ENCODE data around the gene TIGD6. TPM values are rescaled to one million over a fixed set of nuclear protein-coding genes. Genes with fewer than 3 reads are reported as not detected.

Gene TIGD6
- total and polyA plus RNA-seq, 10 of the 15 experiments (the other 5 are each of a cell fraction or from before 2014, with no cell fraction given), result 0.84 to 4.1 (median 2.7) TPM

GRCh38 chr5:150016537-150016936, 16.1 kb upstream of the TIGD6 start (continued):
- TF ChIP-seq USF2 (IDR thresholded peaks at IDR 0.05; ENCODE audit: borderline replicate concordance, low read depth, low read length) (no peak), IRF4 (IDR thresholded peaks at IDR 0.05; ENCODE audit: low read depth, low read length) (no peak), FOXK2 (IDR thresholded peaks at IDR 0.05) (no peak), RELA (IDR thresholded peaks at IDR 0.05; ENCODE audit: borderline replicate concordance, partially characterized antibody) (no peak), CHD1 (IDR thresholded peaks at IDR 0.05; ENCODE audit: low read depth, low read length) (no peak), ZNF622 (IDR thresholded peaks at IDR 0.05) (no peak)

- no peak for TF ChIP-seq CBX3 (IDR thresholded peaks at IDR 0.05; ENCODE audit: borderline replicate concordance, low read depth)
- no peak for TF ChIP-seq FOS (IDR thresholded peaks at IDR 0.05; ENCODE audit: borderline replicate concordance, extremely low read depth, insufficient read length)
- TF ChIP-seq ASH2L (IDR thresholded peaks at IDR 0.05; ENCODE audit: borderline replicate concordance, low read depth), result no peak
- TF ChIP-seq EP300 (IDR thresholded peaks at IDR 0.05; ENCODE audit: borderline replicate concordance in 1 of 2, control insufficient read depth in 1 of 2, low read depth in 2 of 2, low read length in 2 of 2), result no peak
- TF ChIP-seq TCF12 (IDR thresholded peaks at IDR 0.05; ENCODE audit: low read depth, low read length), result no peak
- TF ChIP-seq SMARCA5 (IDR thresholded peaks at IDR 0.05), result no peak
- peaks cover 8% of the 10 kb centered on the region; the same call in 2 of the 3 replicates for H3K9me3 ChIP-seq (replicated peaks; ENCODE audit: control insufficient read depth, insufficient read depth, low read length)
- WGBS (ENCODE audit: insufficient coverage, insufficient replicate concordance, low lambda C conversion rate, missing lambda C conversion rate), result 97% methylated on average over 3 of the region's 3 CpGs
- BruUV-seq (replicated peaks), result no TSS peak
- H3K9ac ChIP-seq (ENCODE audit: control insufficient read depth, insufficient read depth, low read length), result no peak overlapping the region
- peaks cover 19 to 43% of the 10 kb centered on the region in 2 experiments for H3K36me3 ChIP-seq (ENCODE audit: control insufficient read depth in 2 of 2, insufficient read depth in 2 of 2, low read length in 1 of 2)
- H4K20me1 ChIP-seq (ENCODE audit: control insufficient read depth, insufficient read depth), result no peaks in the 10 kb centered on the region
- ChIA-PET CTCF (no interaction called here), RAD21 (ENCODE audit: unreplicated experiment) (no interaction called here), POLR2A (interaction anchor here (0.6 to 0.9 kb wide), 2 partner anchors 11 to 83 kb away, joined by 3 to 6 read pairs; no protein-coding TSS in a partner anchor), SMC1A (ENCODE audit: uncharacterized antibody, unreplicated experiment) (interaction anchor here (0.8 kb wide), 1 partner anchor 98 kb away, joined by 3 read pairs; no protein-coding TSS in a partner anchor)
- no peak for DNase-seq (ENCODE audit: low read depth, low spot score)
- intact Hi-C loops (cut with micrococcal nuclease; ENCODE audit: unreplicated experiment), result no loop called here
- H3K27me3 ChIP-seq (replicated peaks in 1 of 2; ENCODE audit: control insufficient read depth in 2 of 2, insufficient read depth in 2 of 2, low read length in 1 of 2), result no peaks in the 10 kb centered on the region
- no peaks in the 10 kb centered on the region; the same call in 1 of the 2 replicates for H3K79me2 ChIP-seq (ENCODE audit: control insufficient read depth, insufficient read depth, low read length)
- H3K4me3 ChIP-seq, result no peak overlapping the region
- no peaks in the 10 kb centered on the region for H3K4me1 ChIP-seq (ENCODE audit: control insufficient read depth, insufficient read depth, low read length)
- no peak overlapping the region for H2AFZ ChIP-seq (ENCODE audit: control insufficient read depth, low read depth, low read length)
- H3K4me2 ChIP-seq (ENCODE audit: control insufficient read depth, insufficient read depth), result no peak overlapping the region
- in situ Hi-C loops (cut with MboI), result no loop called here
- no peak overlapping the region for H3K27ac ChIP-seq (ENCODE audit: control insufficient read depth, insufficient read depth)
- no peak for FAIRE-seq
- no peak for ATAC-seq
Observed at GRCh38 chr5:150015415-150015814, 15.0 kb upstream of the TIGD6 start.

Data from GM12878 (cell line).